Measurements from ENCODE around the gene TNNT1.

GRCh38 chr19:55116232-55116858, 32.7 kb downstream of the TNNT1 start:
- TF ChIP-seq CTCF (IDR thresholded peaks at IDR 0.05; ENCODE audit: poor library complexity) (no peak), EZH2phosphoT487 (IDR thresholded peaks at IDR 0.05; ENCODE audit: low read depth, severe bottlenecking, unreplicated experiment) (no peak), EZH2 (IDR thresholded peaks at IDR 0.05; ENCODE audit: borderline replicate concordance) (no peak)
